PC-3 (cell line): Measurements from ENCODE around the gene NEDD4L. TPM values are rescaled to one million over a fixed set of nuclear protein-coding genes. Genes with fewer than 3 reads are reported as not detected.

Experiments
- ATAC-seq: fragments of 200-7000 bp; cut with Tn5 transposase; 2 replicates; pipeline ENCODE4 v1.9.1; 2020; ENCODE audit warnings: mild to moderate bottlenecking, moderate library complexity
- BruUV-seq: library from RNA; stranded (reverse); fragments of 400-500 nt; replicated peaks from 2 replicates; lab custom pipeline; 2021; lab: Mats Ljungman, UMichigan
- CTCF ChIA-PET: fragments of 300-600 bp; sonication (Branson Sonifier 250); formaldehyde crosslinking; loops from one replicate; lab custom pipeline; 2022; ENCODE audit warnings: antibody characterized with exemption; lab: Charles Lee
- POLR2A ChIA-PET: fragments of 300-600 bp; sonication (Branson Sonifier 250); formaldehyde crosslinking; loops from one replicate; lab custom pipeline; 2022; ENCODE audit warnings: antibody characterized with exemption; ENCODE audit not compliant: unreplicated experiment; lab: Charles Lee
- DNase-seq: peaks from one replicate; pipeline ENCODE4 v3.0.0-alpha.2; 2015
- H2AFZ ChIP-seq: fragments of 300-600 bp; sonication (generic); 2 replicates; pipeline ENCODE4 v1.6.0; 2016; ENCODE audit warnings: antibody characterized with exemption, low read length
- H3F3A ChIP-seq: fragments of 300-600 bp; sonication (generic); one replicate; pipeline ENCODE4 v1.6.0; 2017; ENCODE audit warnings: antibody characterized with exemption, low read length, control low read depth, mild to moderate bottlenecking; ENCODE audit not compliant: unreplicated experiment
- H3K27ac ChIP-seq: fragments of 300-600 bp; sonication (generic); 2 replicates; pipeline ENCODE4 v1.5.1; 2016; ENCODE audit warnings: mild to moderate bottlenecking, low read length
- H3K27me3 ChIP-seq: fragments of 300-600 bp; sonication (generic); 2 replicates; pipeline ENCODE4 v1.6.1; 2016; ENCODE audit warnings: low read length, mixed read lengths
- H3K36me3 ChIP-seq: fragments of 300-600 bp; sonication (generic); 2 replicates; pipeline ENCODE4 v1.6.1; 2016; ENCODE audit warnings: low read depth, mixed run types, low read length, mixed read lengths
- H3K4me1 ChIP-seq: fragments of 300-600 bp; sonication (generic); 2 replicates; pipeline ENCODE4 v1.5.1; 2016; ENCODE audit warnings: low read length; ENCODE audit not compliant: insufficient read depth
- H3K4me2 ChIP-seq: fragments of 300-600 bp; sonication (generic); 2 replicates; pipeline ENCODE4 v1.6.0; 2016; ENCODE audit warnings: low read length
- H3K4me3 ChIP-seq: fragments of 300-600 bp; sonication (generic); 2 replicates; pipeline ENCODE4 v1.5.1; 2016; ENCODE audit warnings: mild to moderate bottlenecking, low read length, mixed read lengths
- H3K79me2 ChIP-seq: fragments of 300-600 bp; sonication (generic); 2 replicates; pipeline ENCODE4 v1.6.1; 2017; ENCODE audit warnings: low read length, mixed read lengths
- H3K9ac ChIP-seq: fragments of 300-600 bp; sonication (generic); 2 replicates; pipeline ENCODE4 v1.6.0; 2016; ENCODE audit warnings: mild to moderate bottlenecking, low read length
- H3K9me2 ChIP-seq: fragments of 300-600 bp; sonication (generic); replicated peaks from 2 replicates; pipeline ENCODE4 v1.6.1; 2016; ENCODE audit warnings: mixed run types, low read length, mixed read lengths
- H3K9me3 ChIP-seq: fragments of 300-600 bp; sonication (generic); 2 replicates; pipeline ENCODE4 v1.6.1; 2016; ENCODE audit warnings: low read length, mixed read lengths
- H4K20me1 ChIP-seq: fragments of 300-600 bp; sonication (generic); 2 replicates; pipeline ENCODE4 v1.6.1; 2016; ENCODE audit warnings: low read length, mixed read lengths
- CTCF ChIP-seq: fragments of 300-600 bp; sonication (generic); conservative IDR thresholded peaks from 2 replicates; pipeline ENCODE4 v1.5.1; 2017; ENCODE audit warnings: antibody characterized with exemption, low read depth, mild to moderate bottlenecking, low read length
- EZH2 ChIP-seq: fragments of 300-600 bp; sonication (generic); IDR thresholded peaks from one replicate; pipeline ENCODE4 v1.6.1; 2017; ENCODE audit warnings: antibody characterized with exemption, mild to moderate bottlenecking, low read length; ENCODE audit not compliant: unreplicated experiment
- EZH2phosphoT487 ChIP-seq: fragments of 300-600 bp; sonication (generic); IDR thresholded peaks from 2 replicates; pipeline ENCODE4 v1.6.1; 2018; ENCODE audit warnings: mild to moderate bottlenecking, antibody characterized with exemption, low read length, borderline replicate concordance
- intact Hi-C: fragments of 100-400 bp; cut with micrococcal nuclease; formaldehyde crosslinking; loops from 2 replicates; pipeline ENCODE4 v1.9.0; 2023
- total RNA-seq: library from RNA; depleted of rRNA; stranded (reverse); fragments of >200 nt; gene quantifications from 2 replicates; pipeline ENCODE4 v1.2.3, GENCODE V29; 2014

NEDD4L gene
- total RNA-seq, 1 experiment from 2014 or later: 105 TPM

- Histone ChIP-seq H3K4me1 (no peaks in the 10 kb centered on the region), H3K9ac (no peak overlapping the region), H3K27ac (no peak overlapping the region), H4K20me1 (no peaks in the 10 kb centered on the region), H3K36me3 (peaks cover 29% of the 10 kb centered on the region), H3K79me2 (no peaks in the 10 kb centered on the region), H3K9me3 (no peaks in the 10 kb centered on the region), H2AFZ (no peak overlapping the region), H3K4me2 (no peak overlapping the region), H3F3A (no peaks in the 10 kb centered on the region), H3K9me2 (no peaks in the 10 kb centered on the region), H3K27me3 (no peaks in the 10 kb centered on the region), H3K4me3 (no peak overlapping the region)
- CTCF ChIA-PET: no interaction called here
- POLR2A ChIA-PET: no interaction called here
- TF ChIP-seq CTCF: no peak
- no peak for TF ChIP-seq EZH2phosphoT487
- no peak for TF ChIP-seq EZH2
- intact Hi-C loops: no loop called here
- no peak for ATAC-seq
- no peak for DNase-seq
- BruUV-seq: no TSS peak
These were observed 337.8 kb downstream of the NEDD4L start for GRCh38 chr18:58381676-58382411.

- ChIA-PET CTCF (no interaction called here), POLR2A (no interaction called here)
- Histone ChIP-seq H3K9me2 (no peaks in the 10 kb centered on the region), H3K9me3 (no peaks in the 10 kb centered on the region), H3K27me3 (no peaks in the 10 kb centered on the region), H3K4me2 (no peak overlapping the region), H3K4me3 (no peak overlapping the region), H2AFZ (no peak overlapping the region), H3K4me1 (no peaks in the 10 kb centered on the region), H4K20me1 (no peaks in the 10 kb centered on the region), H3K79me2 (no peaks in the 10 kb centered on the region), H3K9ac (no peak overlapping the region), H3K36me3 (peaks cover 28% of the 10 kb centered on the region), H3K27ac (no peak overlapping the region), H3F3A (no peaks in the 10 kb centered on the region)
- TF ChIP-seq EZH2: no peak
- TF ChIP-seq EZH2phosphoT487: no peak
- TF ChIP-seq CTCF: no peak
- BruUV-seq: no TSS peak
- intact Hi-C loops: no loop called here
- DNase-seq (no peak), ATAC-seq (no peak)
These were observed 338.4 kb downstream of the NEDD4L start for GRCh38 chr18:58382446-58382845.

- no peak for DNase-seq
- Histone ChIP-seq H3K27me3 (no peaks in the 10 kb centered on the region), H3F3A (no peaks in the 10 kb centered on the region), H3K4me3 (no peak overlapping the region), H3K36me3 (peaks cover 48% of the 10 kb centered on the region), H3K9ac (no peak overlapping the region), H3K4me1 (no peaks in the 10 kb centered on the region), H3K4me2 (no peak overlapping the region), H2AFZ (no peak overlapping the region), H4K20me1 (no peaks in the 10 kb centered on the region), H3K27ac (no peak overlapping the region), H3K9me3 (no peaks in the 10 kb centered on the region), H3K9me2 (no peaks in the 10 kb centered on the region), H3K79me2 (no peaks in the 10 kb centered on the region)
- no TSS peak for BruUV-seq
- ChIA-PET CTCF (no interaction called here), POLR2A (no interaction called here)
- ATAC-seq: no peak
- TF ChIP-seq CTCF: no peak
- no peak for TF ChIP-seq EZH2phosphoT487
- no peak for TF ChIP-seq EZH2
- intact Hi-C loops: no loop called here
These were observed 341.4 kb downstream of the NEDD4L start for GRCh38 chr18:58385472-58385871.
